NB4 (cell line): Measurements from ENCODE around the gene CCDC88B.

Experiments
- DNase-seq: peaks from one replicate; pipeline ENCODE4 v3.0.0; 2010; ENCODE audit warnings: low read depth
- H3K4me3 ChIP-seq: one replicate; pipeline ENCODE4 v1.5.1; 2011; ENCODE audit warnings: mild to moderate bottlenecking, low read depth, low read length, moderate library complexity
- CTCF ChIP-seq: IDR thresholded peaks from one replicate; pipeline ENCODE4 v1.5.1; 2012; ENCODE audit warnings: low read depth, low read length
- MYC ChIP-seq: IDR thresholded peaks from 2 replicates; pipeline ENCODE4 v1.6.1; 2011; ENCODE audit warnings: low read depth, low read length
- POLR2A ChIP-seq: IDR thresholded peaks from 2 replicates; pipeline ENCODE4 v1.6.1; 2011; ENCODE audit warnings: mild to moderate bottlenecking; ENCODE audit not compliant: insufficient read length; ENCODE audit errors: extremely low read depth
- TF ChIP-seq, protein P1 (sequence below): IDR thresholded peaks from 2 replicates; pipeline ENCODE4 v1.6.1; 2011; ENCODE audit warnings: low read depth, low read length

The CCDC88B gene

GRCh38 chr11:64294774-64295173 lies 45.2 kb upstream of the CCDC88B start:
- DNase-seq, result no peak
- TF ChIP-seq MYC (no peak), POLR2A (no peak), CTCF (no peak)
- TF ChIP-seq, protein P1, sequence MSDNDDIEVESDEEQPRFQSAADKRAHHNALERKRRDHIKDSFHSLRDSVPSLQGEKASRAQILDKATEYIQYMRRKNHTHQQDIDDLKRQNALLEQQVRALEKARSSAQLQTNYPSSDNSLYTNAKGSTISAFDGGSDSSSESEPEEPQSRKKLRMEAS, result no peak

DNA sequence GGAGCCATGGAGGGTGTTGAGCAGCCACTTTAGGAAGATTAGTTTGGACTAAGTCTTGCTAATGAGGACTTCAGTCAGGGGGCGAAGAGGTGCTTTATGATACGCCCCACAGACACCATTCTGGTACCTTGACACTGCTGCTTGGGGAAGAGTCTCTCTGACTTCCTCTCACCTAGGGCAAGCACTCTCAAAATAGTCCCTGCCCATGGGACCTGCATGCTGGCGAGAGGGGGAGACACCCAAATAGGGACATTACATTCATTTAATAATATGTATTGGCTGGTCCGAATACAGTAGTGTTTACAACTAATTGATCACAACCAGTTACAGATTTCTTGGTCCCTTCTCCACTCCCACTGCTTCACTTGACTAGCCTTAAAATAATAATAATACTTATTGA lies 44.2 kb upstream of the CCDC88B start:
- TF ChIP-seq, protein P1, result no peak
- TF ChIP-seq MYC (no peak), CTCF (no peak), POLR2A (no peak)
- DNase-seq, result no peak
- no peak overlapping the region for H3K4me3 ChIP-seq

More at GRCh38 chr11:64294774-64295173, 45.2 kb upstream of the CCDC88B start:
- H3K4me3 ChIP-seq, result no peak overlapping the region

DNA sequence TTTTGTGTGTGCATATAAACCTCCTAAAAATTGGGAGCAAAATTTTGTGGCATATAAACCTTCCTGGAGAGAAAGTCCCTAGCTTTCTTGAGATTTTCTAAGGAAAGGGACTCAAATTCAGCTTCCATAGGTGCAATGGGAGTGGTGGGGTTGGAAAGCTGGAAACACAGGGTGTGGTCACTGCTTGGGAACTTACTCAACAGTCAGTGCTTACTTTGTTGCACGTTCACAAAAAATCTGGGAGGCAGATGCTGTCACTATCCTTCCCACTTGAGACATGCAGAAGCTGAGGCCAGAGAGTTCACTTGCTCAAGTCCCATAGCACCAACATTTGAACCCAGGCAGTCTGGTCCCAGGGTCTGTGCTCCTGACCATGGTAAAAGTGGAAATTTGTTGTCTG lies 43.8 kb upstream of the CCDC88B start:
- H3K4me3 ChIP-seq, result no peak overlapping the region
- TF ChIP-seq, protein P1, result no peak
- TF ChIP-seq MYC, result no peak
- TF ChIP-seq POLR2A, result no peak
- no peak for DNase-seq

- no peak for DNase-seq
- TF ChIP-seq CTCF, result no peak
- TF ChIP-seq, protein P1, result no peak
- no peak for TF ChIP-seq POLR2A
- no peak for TF ChIP-seq MYC
- H3K4me3 ChIP-seq, result no peak overlapping the region
Measured at GRCh38 chr11:64296830-64297698, 42.9 kb upstream of the CCDC88B start.

GRCh38 chr11:64297699-64298358 lies 42.2 kb upstream of the CCDC88B start:
- TF ChIP-seq CTCF (no peak), POLR2A (no peak), MYC (no peak)
- TF ChIP-seq, protein P1, result no peak
- no peak for DNase-seq
- H3K4me3 ChIP-seq, result no peak overlapping the region
